Measurements from ENCODE around the gene LARP1B.

Gene LARP1B

DNA sequence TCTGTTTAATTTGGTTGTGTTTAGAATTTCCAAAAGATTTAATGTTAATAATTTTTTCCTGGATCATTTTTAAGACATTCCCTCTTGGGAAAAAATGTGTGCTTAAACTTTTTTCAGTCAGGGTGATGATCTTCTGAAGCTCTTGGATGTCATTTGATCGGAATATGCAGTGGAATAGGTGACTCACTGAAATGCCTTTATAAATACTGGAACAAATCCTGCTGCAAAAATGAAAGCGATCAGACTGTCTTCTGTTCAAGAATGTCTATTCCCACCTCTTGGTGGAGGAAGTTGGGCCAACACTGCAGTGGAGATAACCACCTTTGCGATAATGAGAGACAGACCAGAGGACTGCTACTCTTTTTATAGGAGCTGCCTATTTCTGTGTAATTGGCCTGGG lies 46.7 kb downstream of the LARP1B start:
- H3K9ac ChIP-seq (ENCODE audit: insufficient read length, low read depth): no peak overlapping the region
- DNase-seq (ENCODE audit: low read depth, low spot score): no peak
- peaks cover 12% of the 10 kb centered on the region for H3K36me3 ChIP-seq (ENCODE audit: insufficient read depth, insufficient read length, low read length)
- no peaks in the 10 kb centered on the region for H3K27me3 ChIP-seq (ENCODE audit: insufficient read depth, insufficient read length)
- H3K4me1 ChIP-seq (ENCODE audit: insufficient read depth, insufficient read length): no peaks in the 10 kb centered on the region
- no peaks in the 10 kb centered on the region for H3K9me3 ChIP-seq (ENCODE audit: insufficient read depth, low read length)
- no peak overlapping the region for H3K4me3 ChIP-seq (ENCODE audit: insufficient read length, low read depth)
- no peak for TF ChIP-seq ZNF274 (IDR thresholded peaks at IDR 0.05; ENCODE audit: low read depth, low read length)
- no peak for TF ChIP-seq YY1 (IDR thresholded peaks at IDR 0.05; ENCODE audit: insufficient read depth, insufficient read length)
- TF ChIP-seq SUZ12 (IDR thresholded peaks at IDR 0.05; ENCODE audit: extremely low read depth, insufficient read depth, insufficient read length): no peak

DNA sequence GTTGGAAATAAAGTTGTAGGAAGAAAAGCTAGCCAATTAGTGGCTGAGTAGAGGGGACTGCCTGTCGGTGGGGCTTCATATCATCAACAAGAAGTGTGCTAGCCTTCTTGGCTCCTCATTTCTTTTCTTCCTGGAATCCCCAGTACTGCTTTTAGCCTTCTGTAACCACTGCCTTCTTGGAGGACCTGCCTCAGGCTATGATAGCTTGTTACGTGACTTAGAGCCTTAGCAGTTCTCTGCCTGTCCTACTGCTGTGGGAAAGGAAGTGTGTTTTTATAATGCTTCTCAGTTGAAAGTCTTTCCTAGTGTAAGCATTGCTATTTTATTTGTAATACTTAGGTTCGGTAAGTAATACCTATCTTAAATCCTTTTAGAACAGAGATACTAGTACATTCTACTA lies 61.9 kb downstream of the LARP1B start:
- no peak for TF ChIP-seq SUZ12 (IDR thresholded peaks at IDR 0.05; ENCODE audit: extremely low read depth, insufficient read depth, insufficient read length)
- TF ChIP-seq YY1 (IDR thresholded peaks at IDR 0.05; ENCODE audit: insufficient read depth, insufficient read length): no peak
- TF ChIP-seq ZNF274 (IDR thresholded peaks at IDR 0.05; ENCODE audit: low read depth, low read length): no peak
- Histone ChIP-seq H3K4me3 (ENCODE audit: insufficient read length, low read depth) (no peak overlapping the region), H3K9ac (ENCODE audit: insufficient read length, low read depth) (no peak overlapping the region), H3K9me3 (ENCODE audit: insufficient read depth, low read length) (no peaks in the 10 kb centered on the region), H3K36me3 (ENCODE audit: insufficient read depth, insufficient read length, low read length) (peaks cover 14% of the 10 kb centered on the region), H3K27me3 (ENCODE audit: insufficient read depth, insufficient read length) (no peaks in the 10 kb centered on the region), H3K4me1 (ENCODE audit: insufficient read depth, insufficient read length) (no peaks in the 10 kb centered on the region)
- DNase-seq (ENCODE audit: low read depth, low spot score): no peak

DNA sequence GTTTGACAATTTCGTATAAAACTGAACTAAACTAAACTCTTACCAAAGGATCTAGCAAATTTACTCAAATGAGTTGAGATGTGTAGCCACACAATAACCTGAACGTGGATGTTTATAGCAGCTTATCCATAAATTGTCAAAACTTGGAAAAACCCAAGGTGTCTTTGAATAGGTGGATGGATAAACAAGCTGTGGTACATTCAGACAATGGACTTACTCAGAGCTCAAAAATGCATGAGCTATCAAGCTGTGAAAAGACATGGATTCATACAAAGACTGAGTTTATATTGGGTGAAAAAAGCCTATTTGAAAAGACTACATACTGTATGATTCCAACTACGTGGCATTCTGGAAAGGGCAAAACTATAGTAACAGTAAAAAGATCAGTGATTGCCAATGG lies 69.5 kb downstream of the LARP1B start:
- TF ChIP-seq ZNF274 (IDR thresholded peaks at IDR 0.05; ENCODE audit: low read depth, low read length) (no peak), SUZ12 (IDR thresholded peaks at IDR 0.05; ENCODE audit: extremely low read depth, insufficient read depth, insufficient read length) (no peak), YY1 (IDR thresholded peaks at IDR 0.05; ENCODE audit: insufficient read depth, insufficient read length) (no peak)
- DNase-seq (ENCODE audit: low read depth, low spot score): no peak
- Histone ChIP-seq H3K36me3 (ENCODE audit: insufficient read depth, insufficient read length, low read length) (peaks cover 11% of the 10 kb centered on the region), H3K27me3 (ENCODE audit: insufficient read depth, insufficient read length) (no peaks in the 10 kb centered on the region), H3K9me3 (ENCODE audit: insufficient read depth, low read length) (no peaks in the 10 kb centered on the region), H3K9ac (ENCODE audit: insufficient read length, low read depth) (no peak overlapping the region), H3K4me1 (ENCODE audit: insufficient read depth, insufficient read length) (no peaks in the 10 kb centered on the region), H3K4me3 (ENCODE audit: insufficient read length, low read depth) (no peak overlapping the region)

DNA sequence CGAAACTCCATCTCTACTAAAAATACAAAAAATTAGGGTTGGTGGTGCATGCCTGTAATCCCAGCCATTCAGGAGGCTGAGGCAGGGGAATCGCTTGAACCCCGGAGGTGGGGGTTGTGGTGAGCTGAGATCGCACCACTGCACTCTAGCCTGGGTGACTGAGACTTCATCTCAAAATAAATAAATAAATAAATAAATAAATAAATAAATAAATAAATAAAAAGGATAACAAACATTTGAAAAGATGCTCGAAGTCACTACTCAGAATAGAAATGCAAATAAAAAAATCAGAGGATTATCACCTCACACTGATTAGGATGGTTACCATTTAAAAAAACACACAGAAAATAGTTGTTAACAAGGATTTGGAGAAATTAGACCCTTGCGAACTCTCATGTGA lies 73.8 kb downstream of the LARP1B start:
- Histone ChIP-seq H3K4me1 (ENCODE audit: insufficient read depth, insufficient read length) (no peaks in the 10 kb centered on the region), H3K36me3 (ENCODE audit: insufficient read depth, insufficient read length, low read length) (peaks cover 6% of the 10 kb centered on the region), H3K9me3 (ENCODE audit: insufficient read depth, low read length) (no peaks in the 10 kb centered on the region), H3K9ac (ENCODE audit: insufficient read length, low read depth) (no peak overlapping the region), H3K4me3 (ENCODE audit: insufficient read length, low read depth) (no peak overlapping the region), H3K27me3 (ENCODE audit: insufficient read depth, insufficient read length) (no peaks in the 10 kb centered on the region)
- TF ChIP-seq SUZ12 (IDR thresholded peaks at IDR 0.05; ENCODE audit: extremely low read depth, insufficient read depth, insufficient read length): no peak
- no peak for TF ChIP-seq YY1 (IDR thresholded peaks at IDR 0.05; ENCODE audit: insufficient read depth, insufficient read length)
- no peak for TF ChIP-seq ZNF274 (IDR thresholded peaks at IDR 0.05; ENCODE audit: low read depth, low read length)
- no peak for DNase-seq (ENCODE audit: low read depth, low spot score)

DNA sequence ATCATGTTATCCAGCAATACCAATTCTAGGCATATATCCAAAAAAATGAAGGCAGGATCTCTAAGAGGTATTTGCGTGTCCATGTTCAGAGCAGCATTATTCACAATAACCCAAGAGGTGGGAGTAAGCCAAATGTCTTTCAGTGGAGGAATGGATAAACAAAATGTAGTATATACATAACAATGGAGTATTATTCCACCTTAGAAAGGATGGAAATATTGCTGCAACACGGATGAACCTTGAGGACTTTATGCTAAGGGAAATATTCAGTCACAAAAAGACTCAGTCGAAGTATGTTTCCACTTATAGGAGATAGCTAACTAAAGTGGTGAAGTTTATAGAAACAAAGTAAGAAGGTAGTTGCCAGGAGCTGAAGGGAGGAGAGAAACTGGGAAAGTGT lies 74.3 kb downstream of the LARP1B start:
- TF ChIP-seq YY1 (IDR thresholded peaks at IDR 0.05; ENCODE audit: insufficient read depth, insufficient read length): no peak
- no peak for TF ChIP-seq ZNF274 (IDR thresholded peaks at IDR 0.05; ENCODE audit: low read depth, low read length)
- no peak for TF ChIP-seq SUZ12 (IDR thresholded peaks at IDR 0.05; ENCODE audit: extremely low read depth, insufficient read depth, insufficient read length)
- Histone ChIP-seq H3K4me1 (ENCODE audit: insufficient read depth, insufficient read length) (no peaks in the 10 kb centered on the region), H3K27me3 (ENCODE audit: insufficient read depth, insufficient read length) (no peaks in the 10 kb centered on the region), H3K4me3 (ENCODE audit: insufficient read length, low read depth) (no peak overlapping the region), H3K9me3 (ENCODE audit: insufficient read depth, low read length) (no peaks in the 10 kb centered on the region), H3K36me3 (ENCODE audit: insufficient read depth, insufficient read length, low read length) (peaks cover 6% of the 10 kb centered on the region), H3K9ac (ENCODE audit: insufficient read length, low read depth) (no peak overlapping the region)
- no peak for DNase-seq (ENCODE audit: low read depth, low spot score)

DNA sequence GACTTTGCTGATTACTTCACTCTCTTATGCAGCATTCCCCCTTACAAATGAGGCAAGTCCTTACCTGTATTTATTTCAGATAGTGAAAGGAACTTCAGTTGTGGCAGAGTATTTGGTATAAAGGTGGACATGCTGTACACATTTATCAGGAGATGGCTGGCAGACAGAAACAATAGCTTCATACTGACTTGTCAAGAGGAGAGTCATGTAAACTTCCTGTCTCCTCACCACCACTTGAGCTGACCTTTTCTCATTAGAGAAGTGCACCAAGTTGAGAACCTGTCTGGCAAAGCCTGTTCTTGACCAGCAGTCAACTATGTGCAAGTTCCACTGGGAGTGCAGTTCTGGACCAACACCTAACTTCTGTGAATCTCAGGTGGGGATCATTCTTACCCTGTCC lies 80.8 kb downstream of the LARP1B start:
- TF ChIP-seq ZNF274 (IDR thresholded peaks at IDR 0.05; ENCODE audit: low read depth, low read length) (no peak), SUZ12 (IDR thresholded peaks at IDR 0.05; ENCODE audit: extremely low read depth, insufficient read depth, insufficient read length) (no peak), YY1 (IDR thresholded peaks at IDR 0.05; ENCODE audit: insufficient read depth, insufficient read length) (no peak)
- Histone ChIP-seq H3K27me3 (ENCODE audit: insufficient read depth, insufficient read length) (no peaks in the 10 kb centered on the region), H3K4me1 (ENCODE audit: insufficient read depth, insufficient read length) (no peaks in the 10 kb centered on the region), H3K9ac (ENCODE audit: insufficient read length, low read depth) (no peak overlapping the region), H3K9me3 (ENCODE audit: insufficient read depth, low read length) (no peaks in the 10 kb centered on the region), H3K4me3 (ENCODE audit: insufficient read length, low read depth) (no peak overlapping the region), H3K36me3 (ENCODE audit: insufficient read depth, insufficient read length, low read length) (peaks cover 5% of the 10 kb centered on the region)
- no peak for DNase-seq (ENCODE audit: low read depth, low spot score)

DNA sequence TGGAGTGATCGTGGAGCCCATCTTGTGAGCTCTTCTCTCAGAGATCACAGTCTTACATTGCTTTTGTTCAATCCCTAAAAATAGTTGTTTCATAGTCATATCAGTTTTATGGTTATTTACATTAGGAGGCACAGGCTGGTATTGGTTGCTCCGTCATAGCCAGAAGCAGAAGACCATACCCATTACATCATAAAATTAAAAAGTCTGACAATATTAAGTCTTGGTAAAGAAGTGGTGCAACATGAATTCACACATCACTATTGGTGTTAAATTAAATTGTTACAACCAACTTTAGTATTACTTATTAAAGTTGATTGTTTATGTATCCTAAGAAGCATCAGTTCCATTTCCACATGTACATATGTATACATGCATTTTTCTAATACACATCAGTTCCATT lies 84.6 kb downstream of the LARP1B start:
- H3K27me3 ChIP-seq (ENCODE audit: insufficient read depth, insufficient read length): no peaks in the 10 kb centered on the region
- H3K9ac ChIP-seq (ENCODE audit: insufficient read length, low read depth): no peak overlapping the region
- DNase-seq (ENCODE audit: low read depth, low spot score): no peak
- H3K36me3 ChIP-seq (ENCODE audit: insufficient read depth, insufficient read length, low read length): peaks cover 5% of the 10 kb centered on the region
- no peaks in the 10 kb centered on the region for H3K9me3 ChIP-seq (ENCODE audit: insufficient read depth, low read length)
- H3K4me3 ChIP-seq (ENCODE audit: insufficient read length, low read depth): no peak overlapping the region
- TF ChIP-seq YY1 (IDR thresholded peaks at IDR 0.05; ENCODE audit: insufficient read depth, insufficient read length) (no peak), ZNF274 (IDR thresholded peaks at IDR 0.05; ENCODE audit: low read depth, low read length) (no peak), SUZ12 (IDR thresholded peaks at IDR 0.05; ENCODE audit: extremely low read depth, insufficient read depth, insufficient read length) (no peak)
- no peaks in the 10 kb centered on the region for H3K4me1 ChIP-seq (ENCODE audit: insufficient read depth, insufficient read length)

DNA sequence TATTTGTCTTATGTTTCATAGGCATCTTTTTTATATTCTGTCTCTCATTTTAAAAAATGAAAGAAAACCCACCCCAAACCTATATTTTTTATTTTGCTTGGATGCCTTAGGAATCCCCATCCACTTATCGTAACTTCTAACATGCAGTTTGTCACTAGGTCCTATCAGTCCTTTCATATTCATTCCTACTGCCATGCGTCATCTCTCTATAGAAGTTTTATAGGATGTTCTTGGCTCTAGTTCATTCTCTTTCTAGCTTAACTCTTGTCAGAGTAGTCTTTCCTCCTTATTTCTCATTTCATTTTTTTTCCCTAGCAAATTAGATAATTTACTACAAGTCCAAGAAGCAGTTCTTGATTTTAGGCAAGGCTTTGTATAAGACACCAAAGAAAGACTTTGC lies 92.7 kb downstream of the LARP1B start:
- no peaks in the 10 kb centered on the region for H3K4me1 ChIP-seq (ENCODE audit: insufficient read depth, insufficient read length)
- TF ChIP-seq ZNF274 (IDR thresholded peaks at IDR 0.05; ENCODE audit: low read depth, low read length) (no peak), SUZ12 (IDR thresholded peaks at IDR 0.05; ENCODE audit: extremely low read depth, insufficient read depth, insufficient read length) (no peak), YY1 (IDR thresholded peaks at IDR 0.05; ENCODE audit: insufficient read depth, insufficient read length) (no peak)
- peaks cover 13% of the 10 kb centered on the region for H3K36me3 ChIP-seq (ENCODE audit: insufficient read depth, insufficient read length, low read length)
- no peaks in the 10 kb centered on the region for H3K27me3 ChIP-seq (ENCODE audit: insufficient read depth, insufficient read length)
- H3K4me3 ChIP-seq (ENCODE audit: insufficient read length, low read depth): no peak overlapping the region
- H3K9ac ChIP-seq (ENCODE audit: insufficient read length, low read depth): no peak overlapping the region
- H3K9me3 ChIP-seq (ENCODE audit: insufficient read depth, low read length): no peaks in the 10 kb centered on the region
- no peak for DNase-seq (ENCODE audit: low read depth, low spot score)

All from NT2/D1 (cell line).